IMR-90 (cell line): Measurements from ENCODE around the gene CHN1. TPM values are rescaled to one million over a fixed set of nuclear protein-coding genes. Genes with fewer than 3 reads are reported as not detected.

ENCODE experiments used
- ATAC-seq: fragments of 200-7000 bp; cut with Tn5 transposase; 2 replicates; pipeline ENCODE4 v1.9.1; 2020; ENCODE audit warnings: low read depth, mild to moderate bottlenecking, moderate library complexity
- BruUV-seq: library from RNA; stranded (reverse); fragments of 400-500 nt; replicated peaks from 2 replicates; lab custom pipeline; 2021; lab: Mats Ljungman, UMichigan
- CTCF ChIA-PET: fragments of 300-600 bp; formaldehyde crosslinking; extraction: SDS; loops from one replicate; lab custom pipeline; 2021; ENCODE audit warnings: antibody characterized with exemption; lab: Yijun Ruan, JAX
- POLR2A ChIA-PET: fragments of 300-600 bp; sonication (Branson Sonifier 250); formaldehyde crosslinking; loops from one replicate; lab custom pipeline; 2022; ENCODE audit warnings: antibody characterized with exemption; ENCODE audit not compliant: unreplicated experiment; lab: Charles Lee
- DNase-seq: peaks from one replicate; pipeline ENCODE4 v3.0.0; 2013
- H2AFZ ChIP-seq: replicated peaks from 2 replicates; pipeline ENCODE3; 2013; ENCODE audit warnings: low read length, mild to moderate bottlenecking; ENCODE audit not compliant: poor library complexity
- H2AK5ac ChIP-seq: 2 replicates; pipeline ENCODE4 v1.6.1; 2013; ENCODE audit warnings: low read depth, low read length, inconsistent platforms
- H2AK9ac ChIP-seq: replicated peaks from 2 replicates; pipeline ENCODE3; 2013; ENCODE audit warnings: mild to moderate bottlenecking, low read depth, low read length, moderate library complexity; ENCODE audit not compliant: poor library complexity
- H2BK120ac ChIP-seq: 2 replicates; pipeline ENCODE4 v1.6.1; 2013; ENCODE audit warnings: low read depth, low read length, inconsistent platforms
- H2BK15ac ChIP-seq: 3 replicates; pipeline ENCODE4 v1.6.1; 2013; ENCODE audit warnings: low read depth, low read length, inconsistent platforms
- H2BK20ac ChIP-seq: 2 replicates; pipeline ENCODE4 v1.6.1; 2013; ENCODE audit warnings: low read depth, mild to moderate bottlenecking, inconsistent platforms, low read length, moderate library complexity
- H2BK5ac ChIP-seq: 2 replicates; pipeline ENCODE4 v1.6.1; 2013; ENCODE audit warnings: mild to moderate bottlenecking, low read depth, low read length, inconsistent platforms; ENCODE audit not compliant: poor library complexity, severe bottlenecking
- H3K14ac ChIP-seq: replicated peaks from 2 replicates; pipeline ENCODE4 v1.6.1; 2013; ENCODE audit warnings: low read depth, low read length, inconsistent platforms
- H3K18ac ChIP-seq: 2 replicates; pipeline ENCODE4 v1.6.1; 2013; ENCODE audit warnings: low read depth, low read length, control low read depth
- H3K23ac ChIP-seq: 2 replicates; pipeline ENCODE4 v1.6.1; 2013; ENCODE audit warnings: low read depth, low read length, inconsistent platforms
- H3K27ac ChIP-seq: 2 replicates; pipeline ENCODE4 v1.5.1; 2013; ENCODE audit warnings: mild to moderate bottlenecking, control low read depth, low read length; ENCODE audit not compliant: insufficient read depth
- H3K27me3 ChIP-seq: 2 replicates; pipeline ENCODE4 v1.6.1; 2013; ENCODE audit warnings: low read length; ENCODE audit not compliant: control insufficient read depth, insufficient read depth
- H3K36me3 ChIP-seq: 2 replicates; pipeline ENCODE4 v1.6.1; 2013; ENCODE audit warnings: low read length, mixed read lengths; ENCODE audit not compliant: control insufficient read depth, insufficient read depth
- H3K4ac ChIP-seq: 2 replicates; pipeline ENCODE4 v1.6.1; 2013; ENCODE audit warnings: low read depth, low read length, inconsistent platforms
- H3K4me1 ChIP-seq: 2 replicates; pipeline ENCODE4 v1.6.1; 2013; ENCODE audit warnings: low read length, mixed read lengths; ENCODE audit not compliant: control insufficient read depth, insufficient read depth
- H3K4me2 ChIP-seq: 2 replicates; pipeline ENCODE4 v1.6.1; 2013; ENCODE audit warnings: low read depth, mild to moderate bottlenecking, control low read depth, low read length, moderate library complexity
- H3K4me3 ChIP-seq: 2 replicates; pipeline ENCODE4 v1.5.1; 2013; ENCODE audit warnings: low read depth, mild to moderate bottlenecking, control low read depth, low read length, moderate library complexity; ENCODE audit not compliant: insufficient read depth
- H3K56ac ChIP-seq: 2 replicates; pipeline ENCODE4 v1.6.1; 2013; ENCODE audit warnings: low read length, inconsistent platforms; ENCODE audit not compliant: insufficient read depth; ENCODE audit errors: extremely low read depth
- H3K79me1 ChIP-seq, 2 experiments: 2 replicates each; pipeline ENCODE4 v1.6.1; 2013; ENCODE audit warnings: low read length in 2 of 2, inconsistent platforms in 1 of 2, low read depth in 1 of 2
- H3K9ac ChIP-seq: 2 replicates; pipeline ENCODE4 v1.6.1; 2013; ENCODE audit warnings: low read depth, low read length, control low read depth
- H3K9me1 ChIP-seq: 2 replicates; pipeline ENCODE4 v1.6.1; 2013; ENCODE audit warnings: low read length, inconsistent platforms; ENCODE audit not compliant: insufficient read depth
- H3K9me3 ChIP-seq: 2 replicates; pipeline ENCODE4 v1.6.1; 2013; ENCODE audit warnings: low read length; ENCODE audit not compliant: control insufficient read depth, insufficient read depth
- H4K20me1 ChIP-seq: 2 replicates; pipeline ENCODE4 v1.6.1; 2013; ENCODE audit warnings: low read length, inconsistent platforms; ENCODE audit not compliant: insufficient read depth
- H4K5ac ChIP-seq: 2 replicates; pipeline ENCODE4 v1.6.1; 2013; ENCODE audit warnings: mild to moderate bottlenecking, low read depth, low read length, control low read depth
- H4K8ac ChIP-seq, 2 experiments: 2 replicates each; pipeline ENCODE4 v1.6.1; 2013; ENCODE audit warnings: low read depth in 2 of 2, low read length in 2 of 2, control low read depth in 1 of 2, inconsistent platforms in 1 of 2
- H4K91ac ChIP-seq: 2 replicates; pipeline ENCODE4 v1.6.1; 2013; ENCODE audit warnings: low read depth, low read length, inconsistent platforms; ENCODE audit not compliant: insufficient read depth
- BHLHE40 ChIP-seq: fragments of 150-350 bp; IDR thresholded peaks from 2 replicates; pipeline ENCODE4 v1.6.1; 2016; ENCODE audit warnings: mild to moderate bottlenecking, low read depth, low read length
- CHD1 ChIP-seq: IDR thresholded peaks from 2 replicates; pipeline ENCODE4 v1.6.1; 2012; ENCODE audit warnings: low read depth, low read length, improper control_type of control experiment
- FOS ChIP-seq: fragments of 150-350 bp; IDR thresholded peaks from 2 replicates; pipeline ENCODE4 v1.6.1; 2016; ENCODE audit warnings: low read depth, low read length
- MAFK ChIP-seq: IDR thresholded peaks from 2 replicates; pipeline ENCODE4 v1.6.1; 2012; ENCODE audit warnings: low read depth, low read length, improper control_type of control experiment
- MAZ ChIP-seq: IDR thresholded peaks from 2 replicates; pipeline ENCODE4 v1.6.1; 2012; ENCODE audit warnings: low read depth, mild to moderate bottlenecking, low read length, improper control_type of control experiment, moderate library complexity, borderline replicate concordance
- MXI1 ChIP-seq: IDR thresholded peaks from 2 replicates; pipeline ENCODE4 v1.6.1; 2012; ENCODE audit warnings: low read depth, mild to moderate bottlenecking, low read length, moderate library complexity, borderline replicate concordance
- NFE2L2 ChIP-seq: fragments of 150-350 bp; IDR thresholded peaks from 2 replicates; pipeline ENCODE4 v1.6.1; 2016; ENCODE audit warnings: low read depth, mild to moderate bottlenecking, low read length
- RAD21 ChIP-seq: IDR thresholded peaks from 2 replicates; pipeline ENCODE4 v1.6.1; 2012; ENCODE audit warnings: low read length, improper control_type of control experiment
- RCOR1 ChIP-seq: IDR thresholded peaks from 2 replicates; pipeline ENCODE4 v1.6.1; 2012; ENCODE audit warnings: mild to moderate bottlenecking, low read length, improper control_type of control experiment; ENCODE audit not compliant: insufficient replicate concordance
- SMC3 ChIP-seq: fragments of 150-350 bp; IDR thresholded peaks from 2 replicates; pipeline ENCODE4 v1.6.1; 2016; ENCODE audit warnings: low read depth, mild to moderate bottlenecking, antibody characterized with exemption, low read length, moderate library complexity
- WGBS, 2 experiments: methylation state at CpG; one replicate each; pipeline versions ENCODE4 v1.1.5 to v1.1.7; 2013; ENCODE audit warnings: missing lambda C conversion rate in 2 of 2; ENCODE audit not compliant: insufficient read length in 1 of 2; ENCODE audit errors: extremely low coverage in 2 of 2; 5-methylcytosine and 5-hydroxymethylcytosine counted together
- dilution Hi-C: fragments of 300-500 bp; cut with HindIII; formaldehyde crosslinking; loops from one replicate; pipeline ENCODE4 v1.14.3; 2018; ENCODE audit warnings: low sequenced_read_pairs; ENCODE audit not compliant: unreplicated experiment
- in situ Hi-C: fragments of 300-500 bp; cut with MboI; formaldehyde crosslinking; loops from 3 replicates; pipeline ENCODE4 v1.14.3; 2019; ENCODE audit warnings: low sequenced_read_pairs, inconsistent platforms, mixed read lengths
- intact Hi-C: fragments of 100-400 bp; cut with micrococcal nuclease; formaldehyde crosslinking; loops from 2 replicates; pipeline ENCODE4 v1.10.0; 2022
- polyA plus RNA-seq, 3 experiments: library from polyadenylated mRNA; depleted of rRNA; stranded (reverse); fragments of >200 nt; gene quantifications; 2 replicates each; pipeline ENCODE4 v1.2.3, GENCODE V29; 2012; ENCODE audit warnings: low replicate concordance in 1 of 3
- total RNA-seq: library from RNA; depleted of rRNA; stranded (reverse); fragments of >200 nt; gene quantifications from 2 replicates; pipeline ENCODE4 v1.2.3, GENCODE V29; 2012

The CHN1 gene
- total and polyA plus RNA-seq, 2 of the 4 experiments (the other 2 are of a cell fraction), result 58.4 to 66.9 TPM

GRCh38 chr2:174882416-174882815 is 122.8 kb downstream of the CHN1 start:
- Histone ChIP-seq H3K23ac (no peak overlapping the region), H2BK20ac (no peak overlapping the region), H3K4me2 (no peak overlapping the region), H3K36me3 (no peaks in the 10 kb centered on the region), H3K9me3 (no peaks in the 10 kb centered on the region), H3K56ac (no peak overlapping the region), H2BK120ac (no peak overlapping the region), H3K18ac (no peak overlapping the region), H3K27me3 (no peaks in the 10 kb centered on the region), H4K20me1 (no peaks in the 10 kb centered on the region), H3K9ac (no peak overlapping the region), H4K8ac (no peak overlapping the region), H2BK15ac (no peak overlapping the region), H2BK5ac (no peak overlapping the region), H2AFZ (no peak overlapping the region), H3K4ac (no peak overlapping the region), H3K4me3 (no peak overlapping the region), H2AK9ac (no peak overlapping the region), H3K79me1 (no peaks in the 10 kb centered on the region), H4K5ac (no peak overlapping the region), H2AK5ac (no peak overlapping the region), H3K9me1 (peaks cover 2% of the 10 kb centered on the region; the same call in 1 of the 2 replicates), H4K91ac (no peak overlapping the region), H3K4me1 (peaks cover 4% of the 10 kb centered on the region; the same call in 1 of the 2 replicates), H3K14ac (no peak overlapping the region), H3K27ac (no peak overlapping the region)
- dilution Hi-C loops, result no loop called here
- ChIA-PET CTCF (interaction anchor here (0.8 to 1.4 kb wide), 3 partner anchors 18 to 111 kb away, joined by 3 to 4 read pairs (median 3); no protein-coding TSS in a partner anchor), POLR2A (interaction anchor here (0.9 kb wide), 1 partner anchor 15 kb away, joined by 9 read pairs; no protein-coding TSS in a partner anchor)
- in situ Hi-C loops, result no loop called here
- no peak for TF ChIP-seq RCOR1
- no peak for TF ChIP-seq MXI1
- no peak for TF ChIP-seq SMC3
- no peak for TF ChIP-seq BHLHE40
- TF ChIP-seq CHD1, result no peak
- TF ChIP-seq NFE2L2, result no peak
- TF ChIP-seq MAZ, result no peak
- TF ChIP-seq FOS, result no peak
- no peak for TF ChIP-seq RAD21
- TF ChIP-seq MAFK, result no peak
- WGBS, 2 experiments, result 100% methylated on average over 1 of the region's 3 CpGs; no CpG with 5 or more reads in 1 of the 2 experiments
- no TSS peak for BruUV-seq
- intact Hi-C loops, result no loop called here
- DNase-seq, result no peak
- ATAC-seq, result no peak
